ENCODE results near the gene PRM1.

PRM1 gene

GRCh38 chr16:11280616-11281522, at the start of gene PRM1:
Gene PRM1, minus strand, starts transcription at chr16:11281330. Its CDS starts 92 bp downstream, at chr16:11281238.
- DNase-seq = no peak

GRCh38 chr16:11330526-11331237, 49.6 kb upstream of the PRM1 start:
- no peak for DNase-seq

- no peak for DNase-seq
Measured at GRCh38 chr16:11329891-11330290, 48.8 kb upstream of the PRM1 start.

- no peak for DNase-seq
Measured at GRCh38 chr16:11329071-11329491, 48.0 kb upstream of the PRM1 start.

- peak; percentile 93 for DNase-seq
Measured at GRCh38 chr16:11328172-11329070, 47.3 kb upstream of the PRM1 start.

- no peak for DNase-seq
Measured at GRCh38 chr16:11327277-11328171, 46.4 kb upstream of the PRM1 start.

- DNase-seq = no peak
Measured at GRCh38 chr16:11326737-11327276, 45.7 kb upstream of the PRM1 start.

GRCh38 chr16:11326084-11326736, 45.1 kb upstream of the PRM1 start:
- no peak for DNase-seq

GRCh38 chr16:11325404-11326083, 44.4 kb upstream of the PRM1 start:
- DNase-seq = no peak

GRCh38 chr16:11323551-11324336, 42.6 kb upstream of the PRM1 start:
- no peak for DNase-seq

GRCh38 chr16:11322823-11323222, 41.7 kb upstream of the PRM1 start:
- no peak for DNase-seq

- DNase-seq = no peak
Measured at GRCh38 chr16:11321662-11322061, 40.5 kb upstream of the PRM1 start.

- no peak for DNase-seq
Measured at GRCh38 chr16:11320170-11320569, 39.0 kb upstream of the PRM1 start.

- DNase-seq = no peak
Measured at GRCh38 chr16:11319529-11320146, 38.5 kb upstream of the PRM1 start.

- no peak for DNase-seq
Measured at GRCh38 chr16:11318817-11319216, 37.7 kb upstream of the PRM1 start.

GRCh38 chr16:11316331-11317015, 35.3 kb upstream of the PRM1 start:
- no peak for DNase-seq

- no peak for DNase-seq
Measured at GRCh38 chr16:11315510-11315909, 34.4 kb upstream of the PRM1 start.

- no peak for DNase-seq
Measured at GRCh38 chr16:11314309-11314894, 33.3 kb upstream of the PRM1 start.
